Renal pelvis (tissue), 12 donors: ENCODE results near the gene KCNK6. TPM values are rescaled to one million over a fixed set of nuclear protein-coding genes. Genes with fewer than 3 reads are reported as not detected.

ENCODE experiments used
- DNase-seq: peaks from one replicate; pipeline ENCODE4 v3.0.0-alpha.2; 2013
- long read RNA-seq, 16 experiments: transcript quantifications; one replicate each; lab custom pipeline, GENCODE V29; 2026
- polyA plus RNA-seq, 3 donors: library from polyadenylated mRNA; unstranded; fragments of 120-200 nt; gene quantifications; one replicate each; pipeline ENCODE4 v1.2.1, GENCODE V29; 2013; ENCODE audit not compliant: insufficient read length in 3 of 3

Gene KCNK6
- polyA plus RNA-seq = 1 to 10 TPM; 3.0 to 4.4 (median 4.2) TPM
- long read RNA-seq, donor 1, full-length matches to known transcripts = 2 of 2 reads
- long read RNA-seq, donor 1, partial matches to known transcripts = 0 of 2 reads
- long read RNA-seq, donor 1, other reads (novel, unspliced or antisense) = 0 of 2 reads
- long read RNA-seq, donor 2 = 0 reads
- long read RNA-seq, donor 3, full-length matches to known transcripts = 2 of 2 reads
- long read RNA-seq, donor 3, partial matches to known transcripts = 0 of 2 reads
- long read RNA-seq, donor 3, other reads (novel, unspliced or antisense) = 0 of 2 reads
- long read RNA-seq, donor 4, full-length matches to known transcripts = 2 of 2 reads
- long read RNA-seq, donor 4, partial matches to known transcripts = 0 of 2 reads
- long read RNA-seq, donor 4, other reads (novel, unspliced or antisense) = 0 of 2 reads
- long read RNA-seq, donor 5, full-length matches to known transcripts = 1 of 1 reads
- long read RNA-seq, donor 5, partial matches to known transcripts = 0 of 1 reads
- long read RNA-seq, donor 5, other reads (novel, unspliced or antisense) = 0 of 1 reads
- long read RNA-seq, donor 6 = 0 reads
- long read RNA-seq, donor 7, full-length matches to known transcripts = 1 of 1 reads
- long read RNA-seq, donor 7, partial matches to known transcripts = 0 of 1 reads
- long read RNA-seq, donor 7, other reads (novel, unspliced or antisense) = 0 of 1 reads
- long read RNA-seq, donor 8, full-length matches to known transcripts = 1 of 1 reads
- long read RNA-seq, donor 8, partial matches to known transcripts = 0 of 1 reads
- long read RNA-seq, donor 8, other reads (novel, unspliced or antisense) = 0 of 1 reads
- long read RNA-seq, donor 9, full-length matches to known transcripts = 1 of 1 reads
- long read RNA-seq, donor 9, partial matches to known transcripts = 0 of 1 reads
- long read RNA-seq, donor 9, other reads (novel, unspliced or antisense) = 0 of 1 reads
- long read RNA-seq, donor 10 = 0 reads
- long read RNA-seq, donor 11 = 0 reads
- long read RNA-seq, donor 12, full-length matches to known transcripts = 1 of 1 reads
- long read RNA-seq, donor 12, partial matches to known transcripts = 0 of 1 reads
- long read RNA-seq, donor 12, other reads (novel, unspliced or antisense) = 0 of 1 reads
- long read RNA-seq, donor 13, full-length matches to known transcripts = 2 of 2 reads
- long read RNA-seq, donor 13, partial matches to known transcripts = 0 of 2 reads
- long read RNA-seq, donor 13, other reads (novel, unspliced or antisense) = 0 of 2 reads
- long read RNA-seq, donor 14 = 0 reads
- long read RNA-seq, donor 15, full-length matches to known transcripts = 3 of 3 reads
- long read RNA-seq, donor 15, partial matches to known transcripts = 0 of 3 reads
- long read RNA-seq, donor 15, other reads (novel, unspliced or antisense) = 0 of 3 reads
- long read RNA-seq, donor 16, full-length matches to known transcripts = 1 of 1 reads
- long read RNA-seq, donor 16, partial matches to known transcripts = 0 of 1 reads
- long read RNA-seq, donor 16, other reads (novel, unspliced or antisense) = 0 of 1 reads

DNA sequence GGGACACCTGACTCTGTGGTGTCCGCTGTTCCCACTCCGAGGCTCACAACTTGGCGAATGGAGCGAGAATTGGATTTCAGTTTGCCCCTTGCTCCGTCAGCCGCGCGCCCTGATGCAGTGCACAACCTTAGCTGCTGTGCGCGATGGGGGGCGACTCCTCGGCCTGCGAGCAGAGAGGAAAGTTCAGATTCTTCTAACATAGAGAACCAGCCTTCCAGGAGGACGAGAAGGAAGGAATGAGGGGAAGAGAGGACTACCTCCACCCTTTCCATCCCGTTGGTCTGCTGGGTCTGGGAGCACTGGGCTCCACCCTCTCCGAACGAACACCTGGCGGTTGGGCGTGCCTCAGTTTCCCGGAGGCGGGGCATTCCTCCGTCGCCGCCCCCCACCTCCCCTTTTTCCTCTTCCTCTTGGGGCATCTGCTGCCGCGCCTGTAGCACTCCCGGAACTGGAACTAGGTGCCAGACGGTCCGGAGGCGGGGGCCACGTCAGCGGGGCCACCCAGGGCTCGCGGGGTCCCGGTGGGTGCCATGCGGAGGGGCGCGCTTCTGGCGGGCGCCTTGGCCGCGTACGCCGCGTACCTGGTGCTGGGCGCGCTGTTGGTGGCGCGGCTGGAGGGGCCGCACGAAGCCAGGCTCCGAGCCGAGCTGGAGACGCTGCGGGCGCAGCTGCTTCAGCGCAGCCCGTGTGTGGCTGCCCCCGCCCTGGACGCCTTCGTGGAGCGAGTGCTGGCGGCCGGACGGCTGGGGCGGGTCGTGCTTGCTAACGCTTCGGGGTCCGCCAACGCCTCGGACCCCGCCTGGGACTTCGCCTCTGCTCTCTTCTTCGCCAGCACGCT is at the start of gene KCNK6:
Gene KCNK6 (plus strand): TSS at position 425 of the 838 bp plus-strand sequence. CDS start 106 bp downstream, at position 531.
- DNase-seq = no peak

DNA sequence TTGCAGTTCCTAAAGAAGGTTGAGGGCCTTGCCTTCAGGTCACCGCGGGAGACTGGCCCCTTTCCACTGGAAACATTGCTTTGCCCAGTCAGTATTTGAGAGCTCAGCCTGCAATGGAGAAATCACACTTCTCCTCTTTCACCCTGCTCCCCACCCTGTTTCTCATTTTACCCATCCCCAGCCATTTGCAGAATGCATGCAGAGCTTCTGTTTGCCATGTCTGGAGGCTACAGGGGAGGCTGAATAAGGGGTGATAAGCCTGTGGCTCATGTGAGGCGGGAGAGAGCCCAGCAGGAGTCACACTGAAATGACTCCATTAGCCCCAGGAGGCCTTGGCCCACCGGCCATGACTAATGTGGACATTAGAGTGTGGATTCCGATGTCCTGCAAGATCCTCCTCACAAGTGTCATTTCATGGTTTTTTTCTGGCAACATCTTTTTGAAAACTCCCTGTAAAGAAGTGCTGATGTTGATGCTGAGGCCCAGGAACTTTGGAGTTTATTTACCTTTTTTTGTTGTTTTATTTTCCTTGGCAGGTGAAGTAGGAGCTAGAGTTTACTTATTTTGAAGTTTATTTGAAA is 49.0 kb upstream of the KCNK6 start:
- no peak for DNase-seq

DNA sequence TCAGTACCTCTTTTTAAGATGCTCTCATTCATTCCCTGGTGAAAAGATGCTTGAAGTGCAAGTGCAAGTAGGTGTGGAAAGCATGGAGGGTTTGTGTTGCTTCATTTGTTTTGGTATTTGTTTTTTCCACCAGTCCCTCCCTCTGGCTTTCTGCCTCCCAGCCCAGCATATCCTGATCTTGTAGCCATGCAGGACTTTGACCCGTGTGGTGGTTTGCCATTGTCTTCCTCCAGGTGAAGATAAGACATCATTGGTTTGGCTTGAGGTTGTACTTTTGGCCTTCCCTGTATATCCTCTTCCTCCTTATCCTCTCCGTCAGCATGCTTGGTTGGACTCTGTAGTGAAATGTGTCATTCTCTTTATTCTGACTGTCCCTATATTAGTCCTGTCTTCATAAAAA is 46.1 kb upstream of the KCNK6 start:
- no peak for DNase-seq

DNA sequence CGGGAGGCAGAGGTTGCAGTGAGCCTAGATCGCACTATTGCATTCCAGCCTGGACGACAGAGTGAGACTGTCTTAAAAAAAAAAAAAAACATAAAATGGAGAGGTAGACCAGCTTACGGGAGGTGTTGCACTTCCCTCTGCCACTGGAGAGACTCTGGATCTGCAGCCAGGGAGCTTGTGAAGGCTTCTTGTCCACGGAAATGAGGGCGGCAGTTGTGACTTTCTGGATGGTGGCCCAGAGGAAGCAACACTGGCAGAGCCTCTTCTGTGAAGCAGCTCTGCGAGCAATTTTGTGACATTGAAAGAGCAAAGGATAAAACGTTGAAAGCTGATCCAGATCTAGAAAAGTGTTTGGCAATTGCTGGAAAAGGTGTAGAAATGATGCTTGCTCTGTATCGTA is 44.9 kb upstream of the KCNK6 start:
- no peak for DNase-seq

DNA sequence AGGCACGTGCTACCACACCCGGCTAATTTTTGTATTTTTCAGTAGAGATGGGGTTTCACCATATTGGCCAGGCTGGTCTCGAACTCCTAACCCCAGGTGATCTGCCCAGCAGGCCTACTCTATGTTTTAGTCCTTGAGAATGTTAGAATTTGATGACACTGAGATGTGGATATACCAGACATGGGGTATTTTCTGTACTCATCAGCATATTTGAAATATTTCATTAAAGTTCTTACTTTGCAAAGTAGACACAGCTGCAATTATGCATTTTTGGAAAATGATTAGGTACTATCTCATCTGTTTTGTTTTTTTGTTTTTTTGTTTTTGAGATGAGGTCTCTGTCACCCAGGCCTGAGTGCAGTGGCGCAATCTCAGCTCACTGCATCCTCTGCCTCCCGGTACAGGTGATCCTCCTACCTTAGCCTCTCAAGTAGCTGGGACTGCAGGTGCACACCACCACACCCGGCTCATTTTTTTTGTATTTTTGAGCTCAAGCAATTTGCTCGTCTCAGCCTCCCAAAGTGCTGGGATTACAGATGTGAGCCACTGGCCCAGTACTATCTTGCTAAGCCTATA is 42.6 kb upstream of the KCNK6 start:
- no peak for DNase-seq

DNA sequence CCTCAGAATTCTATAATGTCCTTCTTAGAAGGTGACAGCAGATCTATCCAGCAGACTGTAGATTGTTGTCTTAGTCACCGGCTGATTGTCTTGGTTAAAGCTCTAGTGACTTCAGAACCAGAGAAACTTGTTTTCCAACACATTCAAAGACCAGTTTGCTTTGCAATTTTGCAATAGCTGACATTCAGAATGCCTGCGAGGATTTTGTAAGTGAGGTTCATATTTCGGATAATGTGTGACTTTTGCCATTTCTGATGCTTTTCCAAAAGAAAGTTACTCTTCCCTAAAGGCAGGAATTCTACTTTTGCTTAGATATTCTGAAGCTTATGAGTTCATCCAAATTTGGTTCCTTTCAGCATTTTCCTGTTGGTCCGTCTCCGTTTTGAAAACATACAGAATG is 42.1 kb upstream of the KCNK6 start:
- DNase-seq = no peak

DNA sequence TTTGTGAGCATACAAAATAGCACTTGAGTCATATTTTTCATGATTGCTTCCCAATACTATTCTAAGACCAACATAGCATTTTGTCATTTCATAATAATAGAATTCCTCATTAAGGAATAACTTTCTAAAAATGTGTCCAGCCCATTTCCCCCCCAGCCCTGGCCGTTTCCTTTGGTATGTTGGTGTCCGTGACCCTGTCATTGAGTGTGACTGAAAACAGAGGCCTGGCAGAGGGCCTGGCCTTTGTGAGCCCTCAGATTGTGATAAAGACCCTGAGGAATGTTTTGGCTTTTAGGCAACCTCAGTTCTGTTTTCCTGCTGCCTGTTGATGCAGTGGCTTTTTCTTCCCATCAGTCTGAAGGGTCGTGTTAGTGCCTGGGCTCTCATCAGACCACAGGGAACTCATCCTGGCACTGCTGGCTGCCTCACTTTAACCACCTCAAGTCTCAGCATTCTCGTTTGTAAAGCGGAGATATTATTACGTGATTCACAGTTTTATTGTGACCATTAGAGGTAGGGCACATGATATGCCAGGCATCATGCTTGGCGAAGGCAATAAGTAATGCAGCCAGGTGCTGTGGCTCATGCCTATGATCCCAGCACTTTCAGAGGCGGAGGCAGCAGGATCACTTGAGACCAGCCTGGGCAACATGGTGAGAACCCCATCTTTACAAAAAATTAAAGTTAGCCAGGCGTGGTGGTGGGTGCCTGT is 41.5 kb upstream of the KCNK6 start:
- DNase-seq = no peak

DNA sequence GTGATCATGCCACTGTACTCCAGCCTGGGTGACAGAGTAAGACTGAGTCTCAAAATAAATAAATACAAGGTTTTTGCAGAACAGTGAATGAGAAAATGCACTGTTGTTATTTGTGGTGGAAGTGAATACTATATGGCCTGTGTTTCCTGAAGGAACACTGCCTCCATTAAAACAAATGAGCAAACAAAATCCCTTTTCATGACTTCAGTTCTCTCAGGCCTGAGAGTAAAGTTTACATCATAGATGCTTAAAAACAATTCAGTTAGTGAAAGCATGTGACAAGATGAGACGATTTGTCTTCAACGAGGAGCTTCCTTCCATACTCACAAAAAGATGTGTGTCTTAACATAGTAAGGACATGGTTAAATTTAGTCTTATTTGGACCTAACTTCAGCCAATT is 40.9 kb upstream of the KCNK6 start:
- no peak for DNase-seq

DNA sequence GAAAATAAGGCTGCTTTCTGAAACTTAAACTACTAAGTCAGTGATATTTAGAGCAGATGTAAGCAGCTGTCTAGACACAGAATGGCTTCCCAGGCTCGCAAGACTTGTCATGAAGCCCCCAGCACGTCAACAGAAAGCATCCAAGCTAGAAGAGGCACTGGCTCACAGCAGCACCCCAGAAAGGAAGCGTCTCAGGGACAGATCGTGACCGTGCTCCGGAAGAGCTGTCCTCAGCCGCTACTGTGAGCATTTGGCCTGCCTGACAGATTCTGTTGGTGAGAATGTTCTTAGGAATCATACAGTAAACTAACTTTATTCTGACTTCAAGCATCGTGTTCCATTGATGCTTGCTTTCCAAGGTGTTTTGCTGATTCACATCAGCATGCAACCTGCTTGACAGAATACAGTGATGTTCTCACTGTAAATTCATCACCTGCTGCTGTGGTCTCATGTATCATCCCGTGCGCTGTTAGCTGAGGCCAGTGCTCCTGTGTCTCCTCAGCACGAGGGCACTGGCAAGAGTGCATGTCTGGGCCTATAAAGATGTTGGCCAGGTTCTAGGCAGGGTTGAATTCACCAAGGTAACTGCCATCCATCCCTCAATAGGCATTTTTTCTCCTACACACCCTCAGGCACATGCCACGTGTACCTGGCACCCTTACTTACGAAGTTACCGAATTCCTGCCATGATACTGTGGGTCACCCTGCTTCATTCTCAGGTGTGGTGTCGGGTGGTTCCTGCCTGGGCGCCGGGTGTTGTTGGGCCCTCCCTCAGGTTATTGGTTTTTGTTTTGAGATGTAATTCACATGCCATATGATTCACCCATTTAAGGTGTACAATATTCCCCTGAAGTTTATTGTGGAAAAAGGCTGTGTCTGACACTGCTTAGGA is 39.4 kb upstream of the KCNK6 start:
- no peak for DNase-seq

DNA sequence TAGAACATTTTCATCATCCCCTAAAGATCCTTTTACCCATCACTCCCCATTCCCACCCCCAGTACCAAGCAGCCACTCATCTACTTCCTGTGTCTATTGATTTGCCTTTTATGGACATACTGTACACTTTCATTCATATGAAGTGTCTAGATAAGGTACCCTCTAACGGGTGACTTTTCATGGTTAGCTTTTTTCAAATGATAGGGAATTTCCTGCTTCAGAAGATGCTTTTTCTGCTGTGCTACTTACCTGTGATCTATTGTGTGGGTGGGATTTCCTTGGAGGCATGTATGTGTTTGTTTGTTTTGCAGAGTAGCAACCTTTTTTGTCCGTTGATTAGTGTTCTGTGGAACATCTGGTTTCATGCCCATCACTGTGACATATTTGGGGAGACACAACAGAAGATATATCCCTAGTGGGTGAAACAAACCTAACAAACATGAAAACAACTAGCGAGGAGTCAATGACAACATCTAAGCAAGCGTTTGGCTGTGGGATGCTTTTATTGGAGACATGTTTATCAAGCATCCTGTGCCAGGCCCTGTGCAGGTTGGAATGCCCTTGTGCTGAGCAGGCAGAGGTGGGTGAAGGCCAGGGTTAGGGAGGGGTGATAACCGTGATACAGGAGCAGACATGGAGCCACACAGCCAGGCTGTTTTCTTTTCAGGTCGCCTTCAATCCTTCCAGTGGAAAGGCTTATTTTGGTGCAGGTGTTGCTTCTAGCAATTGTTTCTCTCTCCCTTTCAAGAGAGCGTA is 37.7 kb upstream of the KCNK6 start:
- no peak for DNase-seq

DNA sequence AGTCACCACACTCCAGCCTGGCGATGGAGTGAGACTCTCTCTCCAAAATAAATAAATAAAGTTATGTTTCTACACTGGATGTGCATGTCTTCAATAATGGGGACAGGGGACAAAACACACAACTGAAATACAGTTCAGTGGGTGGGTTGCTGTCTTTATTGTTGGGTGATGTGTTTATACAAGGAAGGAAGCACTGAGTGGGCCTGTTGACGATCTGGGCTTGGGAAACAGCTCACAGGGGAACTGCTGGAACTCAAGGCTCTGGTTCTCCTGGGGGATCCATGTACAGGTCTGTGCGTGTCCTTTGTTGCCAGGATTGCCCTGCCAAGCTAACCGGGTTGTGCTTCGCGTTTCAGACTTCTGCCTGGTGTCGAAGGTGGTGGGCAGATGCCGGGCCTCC is 36.4 kb upstream of the KCNK6 start:
- no peak for DNase-seq

DNA sequence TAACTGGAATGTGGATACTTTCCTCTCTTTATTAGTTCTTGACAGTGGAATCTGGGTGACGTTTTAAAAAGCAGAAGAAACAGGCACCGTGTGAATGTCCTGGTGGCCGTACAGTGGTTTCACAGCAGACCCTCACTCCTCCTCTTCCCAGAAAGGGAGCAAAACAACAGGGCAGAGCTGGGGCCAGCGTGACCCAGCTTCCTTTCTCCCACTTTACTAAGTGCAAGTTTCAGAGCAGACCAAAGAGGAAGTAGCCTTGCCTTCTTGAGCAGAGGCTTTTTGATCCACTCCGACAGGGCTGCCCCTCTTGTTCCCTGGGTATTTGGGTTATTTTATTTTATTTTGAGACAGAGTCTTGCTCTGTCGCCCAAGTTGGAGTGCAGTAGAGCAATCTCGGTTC is 35.2 kb upstream of the KCNK6 start:
- DNase-seq = no peak

DNA sequence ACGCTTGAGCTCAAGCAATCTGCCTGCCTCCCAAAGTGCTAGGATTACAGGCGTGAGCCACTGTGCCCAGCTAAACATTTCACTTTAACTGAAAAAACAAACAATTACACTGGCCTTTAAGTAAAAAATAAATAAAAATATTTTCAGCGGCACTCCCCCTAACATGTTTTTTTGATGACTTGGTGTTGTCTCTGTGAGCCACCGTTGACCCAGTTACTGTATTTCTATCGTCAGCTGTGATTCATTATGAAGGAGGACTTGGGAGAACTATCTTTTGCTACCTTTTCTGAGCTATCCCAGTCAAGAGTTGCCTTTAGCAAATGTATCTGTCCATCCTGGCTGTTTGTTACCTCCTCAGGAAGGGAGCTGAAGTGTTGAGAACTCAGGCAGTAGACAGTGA is 34.1 kb upstream of the KCNK6 start:
- no peak for DNase-seq

DNA sequence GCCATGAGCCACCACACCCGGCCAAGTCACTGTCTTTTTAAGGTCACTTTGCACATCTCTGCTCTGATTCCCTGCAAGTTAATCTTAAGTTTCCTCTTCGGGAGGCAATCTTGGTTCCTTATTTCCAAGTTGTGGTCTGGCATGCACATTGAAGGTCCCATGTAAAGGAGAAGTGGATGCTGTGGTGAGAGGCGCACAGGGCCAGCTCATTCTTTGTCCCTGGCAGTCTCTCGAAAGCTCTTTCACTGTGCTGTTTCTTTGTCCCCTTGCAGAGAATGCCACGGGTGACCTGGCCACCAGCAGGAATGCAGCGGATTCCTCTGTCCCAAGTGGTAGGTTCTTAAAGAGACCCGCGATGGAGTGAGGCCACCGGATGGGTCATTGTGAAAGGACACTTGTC is 32.0 kb upstream of the KCNK6 start:
- DNase-seq = no peak

DNA sequence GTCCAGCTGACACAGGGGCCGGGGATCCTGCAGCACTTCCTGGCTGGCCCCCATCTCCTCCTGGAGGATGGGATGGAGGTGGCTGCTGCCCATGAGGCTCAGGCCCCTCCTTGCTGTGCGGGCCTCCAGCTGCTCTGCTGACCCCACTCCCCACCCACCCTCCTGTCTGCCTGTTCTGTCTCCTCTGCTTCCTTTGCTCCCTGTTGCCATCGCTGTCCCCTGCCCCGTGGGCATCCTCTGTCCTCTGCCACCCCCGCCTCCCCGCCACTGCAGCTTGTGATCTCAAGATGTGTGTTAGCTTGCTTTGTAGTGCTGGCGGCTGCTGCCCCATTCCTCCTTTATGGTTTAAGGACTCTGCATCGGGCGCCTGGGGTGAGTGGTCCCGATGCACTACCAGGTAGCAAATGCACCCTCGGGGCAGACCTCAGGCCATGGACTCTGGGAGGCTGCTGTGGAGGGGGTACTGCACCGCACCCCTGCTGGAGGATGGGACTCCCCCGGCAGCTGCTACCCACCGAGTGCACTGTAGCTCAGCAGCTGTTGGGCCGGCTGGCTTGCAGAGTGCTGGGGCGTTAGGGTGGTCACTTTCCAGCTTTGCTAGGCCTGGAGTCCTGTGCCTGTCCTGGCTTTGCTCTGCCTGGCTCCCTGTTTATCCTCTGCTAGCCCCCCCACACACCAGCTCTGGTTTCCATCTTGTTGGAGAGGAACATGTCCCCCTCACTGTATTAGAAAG is 31.4 kb upstream of the KCNK6 start:
- no peak for DNase-seq

DNA sequence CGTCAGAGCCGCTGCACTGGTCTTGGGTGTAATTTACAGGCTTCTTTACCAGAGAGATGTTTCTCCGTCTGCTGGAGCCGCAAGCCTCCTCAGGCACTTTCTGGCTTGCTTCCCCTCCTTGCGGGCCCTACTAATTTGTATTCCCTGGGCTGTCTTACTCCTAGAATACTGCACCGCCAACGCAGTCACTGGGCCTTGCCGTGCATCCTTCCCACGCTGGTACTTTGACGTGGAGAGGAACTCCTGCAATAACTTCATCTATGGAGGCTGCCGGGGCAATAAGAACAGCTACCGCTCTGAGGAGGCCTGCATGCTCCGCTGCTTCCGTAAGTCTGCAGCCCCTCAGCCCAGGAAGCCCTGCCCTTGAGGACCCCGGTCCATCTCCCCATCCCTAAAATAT is 29.7 kb upstream of the KCNK6 start:
- no peak for DNase-seq
